DOHH2 (cell line): ENCODE results near the gene DGAT2.

Source experiments
- CTCF ChIP-seq: fragments of 200-600 bp; sonication (generic); IDR thresholded peaks from one replicate; pipeline ENCODE4 v1.5.1; 2014; ENCODE audit warnings: antibody characterized with exemption, mild to moderate bottlenecking, low read depth, low read length; ENCODE audit not compliant: poor library complexity, severe bottlenecking
- EZH2phosphoT487 ChIP-seq: fragments of 200-600 bp; sonication (generic); IDR thresholded peaks from 2 replicates; pipeline ENCODE4 v1.6.1; 2017; ENCODE audit warnings: borderline replicate concordance, mild to moderate bottlenecking, antibody characterized with exemption, low read length, moderate library complexity, mixed read lengths

GRCh38 chr11:75777461-75778110 lies 9.0 kb downstream of the DGAT2 start:
- TF ChIP-seq CTCF (no peak), EZH2phosphoT487 (no peak)
